ENCODE data around the gene ELMOD3.
"Not testable (repeated sequence)": the region's sequence is repeated elsewhere in the genome, so short reads cannot be mapped to it uniquely, and the experiment has no call there.

ELMOD3 gene

DNA sequence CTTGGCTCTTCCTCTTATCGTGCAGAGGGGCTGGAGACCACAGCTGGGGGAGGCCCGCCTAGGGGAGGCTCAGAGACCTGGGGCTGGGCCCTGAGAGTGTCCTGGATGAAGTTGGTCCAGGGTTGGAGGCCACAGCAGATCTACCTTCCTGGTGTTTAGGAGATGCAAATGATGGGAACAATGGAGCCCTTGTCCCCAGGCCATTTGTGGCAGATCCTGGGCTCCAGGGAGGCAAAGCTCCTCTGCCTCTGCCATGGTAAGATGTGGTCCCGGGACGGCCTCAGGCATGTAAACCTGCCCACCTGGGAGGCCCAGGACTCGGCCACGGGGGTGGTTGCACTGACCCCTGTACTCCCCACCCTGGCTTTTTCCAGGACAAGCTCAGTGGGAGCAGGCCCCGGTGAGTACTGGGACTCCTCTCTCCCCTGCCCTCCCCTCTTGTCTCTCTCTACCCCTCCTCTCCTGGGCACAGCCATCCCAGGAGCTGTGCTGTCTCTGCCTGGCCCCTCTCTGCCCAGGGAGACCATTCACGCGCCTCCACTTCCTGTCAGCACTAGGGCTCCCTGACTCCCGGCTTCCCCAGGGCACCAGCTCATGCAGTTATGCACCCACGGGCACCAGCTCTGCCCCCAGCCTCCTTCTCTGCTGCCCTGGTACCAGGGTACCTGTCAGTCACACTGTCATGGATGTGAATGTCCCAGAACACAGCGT is 74.8 kb downstream of the ELMOD3 start:
- no peak for DNase-seq

DNA sequence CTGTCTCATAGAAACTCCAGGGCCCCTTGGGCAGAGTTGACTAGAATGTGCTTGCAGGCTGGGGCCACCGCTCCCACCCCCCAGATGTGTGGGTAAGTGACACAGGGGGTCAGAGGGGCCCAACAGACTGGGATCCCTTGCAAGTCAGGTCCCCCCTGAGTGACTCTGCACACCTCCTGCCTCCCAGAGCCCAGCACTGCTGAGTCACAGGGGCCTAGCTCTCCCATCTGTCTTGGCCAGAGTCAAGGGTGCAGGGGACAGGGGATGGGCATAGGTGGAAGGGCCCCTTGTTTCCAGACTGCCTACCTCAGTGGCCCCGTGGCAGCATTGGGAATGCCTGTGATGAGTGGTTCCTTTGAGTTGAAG is 75.3 kb downstream of the ELMOD3 start:
- DNase-seq = no peak

DNA sequence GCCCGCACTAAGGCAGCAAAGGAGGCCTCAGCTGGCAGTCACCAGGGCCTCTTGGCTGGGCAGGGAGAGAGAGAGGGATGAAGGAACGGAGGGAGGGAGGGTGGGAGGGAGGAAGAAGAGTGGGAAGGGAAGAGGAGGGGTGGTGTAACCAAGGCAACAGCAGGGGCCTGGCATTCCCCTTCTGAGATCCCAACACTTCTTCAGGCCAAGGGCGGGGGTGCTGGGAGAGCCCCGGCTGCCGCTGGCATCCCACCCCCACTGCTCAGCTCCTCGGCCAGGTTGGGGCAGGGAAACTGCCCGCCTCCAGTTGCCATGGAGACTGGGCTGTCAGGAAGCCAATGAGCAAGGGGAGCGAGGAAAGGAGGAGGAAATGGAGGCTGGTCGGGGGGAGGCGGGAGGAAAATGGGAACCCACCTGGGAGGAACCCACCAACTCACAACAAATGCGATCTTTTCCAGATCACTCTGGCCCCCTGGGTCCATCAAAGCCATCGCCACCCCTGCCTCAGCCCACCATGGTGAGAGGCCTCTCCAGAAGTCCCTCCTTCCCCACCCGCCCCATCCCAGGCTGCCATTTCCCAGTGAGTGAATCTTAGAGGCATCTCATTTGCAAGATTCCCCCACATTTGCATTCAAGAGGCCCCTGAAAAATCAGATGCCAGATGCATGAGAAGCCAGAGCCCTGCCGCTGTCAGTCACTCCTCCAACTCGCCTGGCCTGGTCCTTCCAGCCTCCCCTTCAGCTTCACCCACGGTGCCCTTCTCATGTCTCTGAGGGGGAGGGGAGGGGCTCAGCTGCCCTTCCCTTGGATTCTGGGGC is 76.4 kb downstream of the ELMOD3 start:
- peak; percentile 48 for DNase-seq

DNA sequence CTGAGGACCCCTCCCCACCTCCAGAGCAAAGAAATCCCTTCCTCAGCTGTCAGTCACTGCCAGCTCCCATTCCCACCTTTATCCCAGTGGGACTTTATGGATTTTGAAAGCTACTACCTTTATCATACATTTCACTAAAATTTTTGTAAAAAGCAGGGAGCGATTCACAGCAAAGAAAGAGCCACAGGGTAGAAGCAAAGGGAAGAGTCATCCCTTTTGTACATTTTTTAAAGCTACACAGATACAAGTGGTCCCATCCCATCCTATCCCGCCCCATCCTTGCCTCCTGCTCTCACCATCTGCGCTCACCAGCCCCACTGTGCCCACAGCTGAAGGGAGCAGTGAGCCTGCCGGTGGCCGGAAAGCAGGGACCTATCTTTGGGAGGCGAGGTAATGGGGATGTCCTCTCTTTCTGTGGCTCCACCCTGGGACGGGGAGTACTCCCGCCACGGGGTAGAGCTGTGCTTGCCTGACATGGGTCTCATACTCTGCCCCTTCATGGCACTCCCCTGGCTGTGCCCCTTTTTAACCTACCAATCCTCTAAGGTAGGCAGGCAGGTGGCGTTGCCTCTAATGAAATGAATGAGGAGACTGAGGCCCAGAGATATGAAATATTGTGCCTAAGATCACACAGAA is 77.1 kb downstream of the ELMOD3 start:
- DNase-seq = no peak

DNA sequence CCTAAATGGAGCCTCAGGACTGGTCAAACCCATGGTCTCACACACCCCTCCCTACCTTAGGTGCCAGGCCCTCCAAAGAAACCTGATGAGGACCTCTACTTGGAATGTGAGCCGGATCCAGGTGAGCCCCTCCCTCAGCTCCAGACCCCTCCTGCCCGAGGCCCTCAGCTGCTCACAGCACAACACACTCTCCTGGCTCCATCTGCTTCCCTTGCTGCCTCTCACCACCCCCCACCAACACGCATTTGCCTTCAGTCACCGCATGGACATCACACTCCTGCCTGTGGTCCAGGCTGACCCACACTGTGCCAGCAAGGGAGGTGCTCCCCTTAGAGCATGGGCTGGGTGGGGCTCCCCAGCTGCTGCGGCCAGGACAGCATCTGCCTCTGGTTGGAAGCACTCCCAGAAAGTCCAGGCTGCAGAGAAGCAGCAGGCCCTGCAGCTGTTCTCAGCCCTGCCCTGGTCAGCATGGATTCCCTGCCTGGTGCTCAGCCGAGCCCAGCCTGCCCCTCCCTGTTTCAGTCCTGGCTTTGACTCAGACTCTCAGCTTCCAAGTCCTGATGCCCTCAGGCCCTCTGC is 79.0 kb downstream of the ELMOD3 start:
- peak; percentile 83 for DNase-seq

DNA sequence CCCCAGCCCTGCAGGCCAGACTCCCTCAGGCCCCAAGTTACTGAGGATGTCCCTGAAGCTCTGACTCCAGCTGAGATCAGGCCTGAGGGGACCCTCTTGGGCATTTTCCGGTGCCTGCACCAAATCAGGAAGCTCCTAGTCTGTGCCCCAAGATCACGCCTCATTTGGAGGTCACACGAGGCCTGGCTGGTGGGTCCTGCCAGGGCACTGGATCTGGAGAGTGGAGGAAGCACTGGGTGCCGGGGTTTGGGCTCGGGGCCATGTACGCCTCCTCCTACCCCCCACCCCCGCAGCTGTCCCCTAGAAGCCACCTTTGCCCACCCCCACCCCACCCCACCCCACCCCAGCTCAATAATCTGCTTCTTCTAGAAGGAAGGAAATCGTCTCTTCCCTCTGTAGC is 80.1 kb downstream of the ELMOD3 start:
- DNase-seq = no peak

DNA sequence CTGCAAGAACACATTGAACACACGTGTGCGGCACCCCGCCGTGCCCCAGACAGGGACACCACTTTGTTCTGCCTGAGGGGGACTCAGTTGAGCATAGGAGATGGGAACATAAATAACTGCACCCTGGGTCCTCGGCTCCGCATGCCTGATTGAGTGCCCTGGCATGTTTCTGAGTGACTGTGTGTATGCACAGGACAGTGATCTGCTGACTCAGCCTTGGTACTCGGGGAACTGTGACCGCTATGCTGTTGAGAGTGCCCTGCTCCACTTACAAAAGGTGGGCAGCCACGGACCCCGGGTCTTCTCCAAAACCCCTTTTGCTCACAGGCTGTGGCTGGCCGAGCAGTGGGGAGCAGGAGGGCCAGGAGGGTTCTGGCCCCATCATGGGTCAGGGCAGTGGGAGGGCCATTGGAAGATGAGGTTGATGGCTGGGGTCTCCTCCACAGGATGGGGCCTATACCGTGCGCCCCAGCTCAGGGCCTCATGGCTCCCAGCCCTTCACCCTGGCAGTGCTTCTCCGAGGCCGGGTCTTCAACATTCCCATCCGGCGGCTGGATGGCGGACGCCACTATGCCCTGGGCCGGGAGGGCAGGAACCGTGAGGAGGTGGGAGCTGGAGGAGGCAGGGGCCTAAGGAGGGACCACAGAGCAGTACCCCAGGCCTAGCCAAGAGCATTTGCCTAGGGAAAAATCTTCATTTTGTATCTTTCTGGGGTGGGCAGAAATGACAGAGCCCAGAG is 80.8 kb downstream of the ELMOD3 start:
- no peak for DNase-seq

DNA sequence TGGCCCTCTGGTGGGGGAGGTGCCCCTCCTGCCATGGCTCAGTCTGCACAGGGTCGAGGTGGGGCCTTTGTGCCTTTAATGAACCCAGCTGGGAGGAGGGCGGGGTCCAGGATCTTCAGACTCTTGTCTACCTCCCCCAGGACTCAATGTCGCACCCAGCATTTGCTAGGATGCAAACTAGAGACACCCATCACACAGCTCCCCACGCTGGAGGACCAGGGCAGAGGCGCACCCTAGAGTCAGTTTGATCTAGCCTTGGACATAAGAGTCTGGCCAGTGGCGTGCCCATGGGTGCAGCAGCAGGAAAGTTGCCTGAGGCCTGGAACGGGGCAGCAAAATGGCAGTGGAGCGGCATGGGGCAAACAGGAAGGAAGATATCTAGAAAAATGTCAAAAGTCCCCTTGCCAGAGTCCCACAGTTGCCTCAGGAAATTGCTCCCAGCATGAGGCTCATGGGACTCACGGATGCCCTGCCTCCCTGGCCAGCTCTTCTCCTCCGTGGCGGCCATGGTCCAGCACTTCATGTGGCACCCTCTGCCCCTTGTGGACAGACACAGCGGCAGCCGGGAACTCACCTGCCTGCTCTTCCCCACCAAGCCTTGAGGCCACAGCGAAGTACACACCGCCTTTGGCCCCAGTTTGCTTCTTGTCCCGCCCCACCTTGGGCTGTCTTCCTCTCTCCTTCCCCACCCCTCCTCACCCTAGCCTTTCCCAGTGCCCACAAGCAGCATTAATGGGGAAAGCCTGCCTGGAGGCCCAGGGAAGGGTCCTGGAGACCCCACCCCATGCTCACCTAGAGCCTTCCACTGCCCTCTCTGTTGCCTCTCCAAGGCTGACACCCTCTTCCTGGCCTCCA is 81.6 kb downstream of the ELMOD3 start:
- no peak for DNase-seq

DNA sequence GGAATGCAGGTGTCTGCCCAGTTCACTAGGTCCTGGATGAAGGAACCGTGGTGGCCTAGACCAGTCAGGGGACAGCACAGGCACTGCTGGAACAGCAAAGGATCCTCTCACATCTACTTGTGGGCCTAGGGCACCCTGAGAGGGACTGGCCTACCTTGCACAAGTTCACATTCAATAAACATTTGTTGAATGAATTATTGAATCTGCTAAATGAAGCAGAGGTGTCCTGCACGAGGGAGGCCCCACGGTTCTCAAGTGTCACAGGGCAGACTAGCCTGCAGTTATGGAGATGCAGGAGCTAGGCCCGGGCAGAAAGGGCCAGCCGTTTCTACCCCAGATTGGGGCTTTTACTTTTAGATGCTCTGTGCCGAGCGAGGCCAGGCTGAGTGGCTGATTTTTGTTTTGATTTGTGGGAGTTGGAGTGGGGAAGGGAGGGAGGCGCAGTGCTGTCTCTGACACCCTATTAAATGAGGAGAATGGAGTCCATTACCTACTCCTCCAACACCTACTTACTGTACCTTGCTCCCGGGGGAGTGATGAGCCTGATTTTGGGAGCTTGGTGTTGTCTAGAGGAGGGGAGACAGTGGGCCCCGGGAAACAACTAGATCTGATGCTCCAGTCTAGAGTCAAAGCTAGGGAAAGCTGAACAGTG is 82.4 kb downstream of the ELMOD3 start:
- DNase-seq = no peak

DNA sequence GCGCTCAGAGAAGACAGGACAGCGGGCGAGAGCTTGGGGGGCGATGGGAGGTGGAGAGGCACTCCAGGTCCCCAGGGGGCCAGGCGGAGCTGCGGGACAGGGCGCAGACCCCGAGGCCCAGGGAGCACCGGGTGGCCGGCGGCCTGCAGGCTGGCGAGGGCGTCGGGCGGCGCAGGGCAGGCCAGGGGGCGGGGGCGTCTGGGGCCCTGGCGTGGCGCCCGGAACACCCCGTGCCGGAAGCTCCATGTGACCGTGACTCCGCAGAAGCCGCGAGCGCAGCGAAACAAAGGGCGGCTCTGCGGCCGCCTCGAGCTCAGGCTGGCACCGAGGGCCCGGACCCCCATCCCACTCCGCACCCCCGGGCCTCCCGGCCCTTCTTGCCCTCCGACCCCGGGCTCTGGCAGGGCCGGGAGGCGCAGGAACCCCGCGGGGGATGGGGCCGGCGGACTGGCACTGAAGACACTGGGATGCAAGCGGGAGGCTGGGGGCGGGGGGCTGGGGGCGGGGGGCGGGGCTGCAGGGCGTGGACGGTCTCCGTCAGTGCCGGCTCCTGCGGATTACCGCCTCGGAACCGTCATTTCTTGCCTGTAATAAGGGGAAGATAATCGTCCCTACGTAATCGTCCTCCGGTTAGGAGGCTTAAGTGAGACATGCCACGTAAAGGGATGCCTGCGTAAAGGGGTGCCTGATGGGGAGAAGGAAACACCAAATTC is 83.1 kb downstream of the ELMOD3 start:
- peak; percentile 74 for DNase-seq

DNA sequence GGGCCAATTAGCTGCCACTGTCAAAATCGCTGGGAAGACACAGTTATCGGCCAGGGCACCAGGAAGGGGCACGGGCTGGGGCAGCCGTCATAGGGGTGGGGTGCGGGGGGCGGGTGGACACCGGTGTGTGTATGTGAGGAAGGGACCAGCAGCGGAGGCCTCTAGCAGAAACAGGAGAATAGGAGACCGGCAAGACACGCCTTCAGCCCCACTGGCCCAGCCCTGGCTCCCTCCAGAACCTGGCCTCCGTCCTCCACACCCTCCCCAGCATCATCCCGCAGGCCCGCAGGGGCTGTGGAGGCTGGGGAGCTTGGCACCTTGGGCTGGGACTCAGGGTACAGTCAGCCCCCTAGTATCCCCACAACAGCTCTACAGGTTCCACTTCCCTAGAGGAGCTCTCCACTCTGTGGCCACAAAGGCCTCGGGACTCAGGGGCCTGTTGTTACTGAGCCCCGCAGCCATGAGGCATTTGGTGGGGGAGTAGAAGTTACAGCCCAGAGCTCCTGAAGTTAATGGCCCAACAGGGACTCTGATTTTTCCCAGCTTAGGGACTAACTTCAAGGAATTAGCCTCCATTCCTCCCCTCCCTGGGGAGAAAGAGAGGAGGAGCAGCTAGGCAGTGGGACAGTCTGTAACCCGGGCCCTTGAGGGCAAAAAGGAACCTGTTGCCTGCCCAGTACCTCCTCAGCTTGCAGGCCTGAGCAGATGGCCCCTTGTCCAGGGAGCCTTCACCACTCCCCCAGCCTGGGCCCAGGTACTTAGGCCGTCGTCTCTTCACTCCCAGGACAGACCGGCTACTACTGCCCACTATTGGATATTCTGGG is 83.8 kb downstream of the ELMOD3 start:
- DNase-seq = no peak

DNA sequence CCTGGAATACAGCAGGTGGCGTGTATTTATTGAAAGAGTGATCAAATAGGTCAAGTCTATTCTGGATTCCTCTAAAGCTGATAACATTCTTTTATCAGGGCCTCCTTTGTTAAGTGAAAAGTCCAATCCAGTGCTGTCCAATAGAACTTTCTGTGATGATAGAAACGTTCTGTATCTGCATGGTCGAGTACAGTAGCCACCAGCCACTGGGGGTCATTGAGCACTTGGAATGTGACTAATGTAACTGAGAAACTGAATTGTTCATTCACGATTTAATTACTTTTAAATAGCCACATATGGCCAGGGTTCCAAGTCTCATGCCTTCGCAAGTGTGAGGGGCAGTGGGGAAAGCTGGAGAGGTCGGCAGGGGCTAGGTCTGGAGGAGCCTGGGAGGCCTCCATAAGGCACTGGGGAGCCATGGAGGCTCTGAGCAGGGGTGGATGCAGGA is 84.5 kb downstream of the ELMOD3 start:
- DNase-seq = no peak

DNA sequence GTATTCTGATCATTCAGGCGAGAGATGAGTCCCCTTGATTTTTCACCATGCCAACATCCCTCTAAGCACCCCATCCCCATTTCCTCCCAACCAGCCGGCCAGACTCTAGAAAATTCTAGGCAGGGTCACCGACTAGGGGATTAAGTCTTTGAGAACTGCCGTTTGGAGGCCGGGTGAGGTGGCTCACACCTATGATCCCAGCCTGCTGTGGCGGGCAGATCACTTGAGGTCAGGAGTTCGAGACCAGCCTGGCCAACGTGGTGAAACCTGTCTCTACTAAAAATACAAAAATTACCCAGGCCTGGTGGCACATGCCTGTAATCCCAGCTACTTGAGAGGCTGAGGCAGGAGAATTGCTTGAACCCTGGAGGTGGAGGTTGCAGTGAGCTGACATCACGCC is 85.0 kb downstream of the ELMOD3 start:
- DNase-seq = not testable (repeated sequence)

DNA sequence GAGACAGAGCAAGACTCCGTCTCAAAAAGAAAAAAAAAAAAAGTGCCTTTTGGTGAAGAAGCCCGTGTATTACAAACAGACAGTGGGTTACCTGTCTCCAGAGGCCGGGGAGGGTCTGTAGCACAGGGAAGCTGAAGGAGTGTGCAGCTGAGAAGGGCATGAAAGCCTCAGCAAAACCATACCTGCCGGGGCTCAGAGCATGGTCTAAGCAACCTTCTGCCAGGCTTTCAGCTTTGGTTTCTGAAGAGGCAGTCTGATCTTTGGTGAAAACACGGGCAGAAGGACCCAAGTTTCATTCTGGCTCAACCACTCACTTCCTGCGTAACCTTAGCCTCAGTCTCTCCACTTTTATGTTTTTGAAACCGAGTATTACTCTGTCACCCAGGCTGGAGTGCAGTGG is 85.4 kb downstream of the ELMOD3 start:
- DNase-seq = no peak

DNA sequence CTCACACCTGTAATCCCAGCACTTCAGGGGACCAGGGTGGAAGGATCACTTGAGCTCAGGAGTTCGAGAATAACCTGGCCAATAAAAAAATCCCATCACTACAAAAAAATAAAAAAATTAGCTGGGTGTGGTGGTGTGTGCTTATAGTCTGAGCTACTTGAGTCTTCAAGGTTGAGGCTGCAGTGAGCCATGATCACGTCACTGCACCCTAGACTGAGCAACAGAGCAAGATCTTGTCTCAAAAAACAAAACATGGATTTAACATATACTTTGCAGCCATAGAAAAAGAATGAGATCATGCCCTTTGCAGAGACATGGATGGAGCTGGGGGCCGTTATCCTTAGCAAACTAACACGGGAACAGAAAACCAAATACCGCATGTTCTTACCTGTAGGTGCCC is 86.2 kb downstream of the ELMOD3 start:
- DNase-seq = no peak
